PFSK-1 (cell line): ENCODE results near the gene INSIG1.

Experiments
- FOXP2 ChIP-seq: optimal IDR thresholded peaks from 2 replicates; pipeline ENCODE3; 2011; ENCODE audit warnings: borderline replicate concordance, control low read depth, inconsistent platforms; ENCODE audit not compliant: insufficient read depth; ENCODE audit errors: extremely low read length, extremely low read depth
- POLR2AphosphoS5 ChIP-seq: IDR thresholded peaks from 2 replicates; pipeline ENCODE4 v1.6.1; 2012; ENCODE audit warnings: low read depth, mild to moderate bottlenecking, control low read depth, low read length, moderate library complexity
- REST ChIP-seq, 2 experiments: IDR thresholded peaks; 2 replicates each; pipeline versions ENCODE4 v1.6.1 to v1.8.0; 2011 to 2012; ENCODE audit warnings: low read depth in 2 of 2, low read length in 2 of 2, control low read depth in 1 of 2, inconsistent platforms in 1 of 2, mild to moderate bottlenecking in 1 of 2, moderate library complexity in 1 of 2; ENCODE audit not compliant: insufficient read depth in 1 of 2
- SIN3A ChIP-seq: IDR thresholded peaks from 2 replicates; pipeline ENCODE4 v1.6.1; 2012; ENCODE audit warnings: mild to moderate bottlenecking, low read length, moderate library complexity, borderline replicate concordance; ENCODE audit not compliant: insufficient read depth
- TAF1 ChIP-seq: IDR thresholded peaks from 2 replicates; pipeline ENCODE4 v1.6.1; 2012; ENCODE audit warnings: low read length, control low read depth, borderline replicate concordance; ENCODE audit not compliant: insufficient read depth

Gene INSIG1

GRCh38 chr7:155317114-155317434, 19.4 kb downstream of the INSIG1 start:
- TF ChIP-seq SIN3A (no peak), POLR2AphosphoS5 (no peak)

GRCh38 chr7:155318245-155318644, 20.6 kb downstream of the INSIG1 start:
- TF ChIP-seq POLR2AphosphoS5 (no peak), FOXP2 (no peak), TAF1 (no peak), REST (IDR thresholded peaks at IDR 0.05; ENCODE audit: insufficient read depth in 1 of 2, low read depth in 2 of 2, low read length in 2 of 2) (no peak), SIN3A (no peak)

GRCh38 chr7:155322530-155322929, 24.9 kb downstream of the INSIG1 start:
- TF ChIP-seq SIN3A (no peak), FOXP2 (no peak), POLR2AphosphoS5 (no peak), REST (IDR thresholded peaks at IDR 0.05; ENCODE audit: insufficient read depth in 1 of 2, low read depth in 2 of 2, low read length in 2 of 2) (no peak), TAF1 (no peak)

- TF ChIP-seq REST (IDR thresholded peaks at IDR 0.05; ENCODE audit: insufficient read depth in 1 of 2, low read depth in 2 of 2, low read length in 2 of 2) (no peak), TAF1 (no peak), SIN3A (no peak), FOXP2 (no peak), POLR2AphosphoS5 (no peak)
These were observed 25.4 kb downstream of the INSIG1 start for GRCh38 chr7:155323001-155323638.

GRCh38 chr7:155324012-155324917, 26.6 kb downstream of the INSIG1 start:
- no peak for TF ChIP-seq SIN3A
- TF ChIP-seq POLR2AphosphoS5: no peak
- no peak for TF ChIP-seq FOXP2
- no peak for TF ChIP-seq REST (IDR thresholded peaks at IDR 0.05; ENCODE audit: insufficient read depth in 1 of 2, low read depth in 2 of 2, low read length in 2 of 2)
- no peak for TF ChIP-seq TAF1
